GM12878 (cell line): ENCODE results near the gene MYB. TPM values are rescaled to one million over a fixed set of nuclear protein-coding genes. Genes with fewer than 3 reads are reported as not detected.

ENCODE experiments used
- ATAC-seq: fragments of 200-7000 bp; cut with Tn5 transposase; 3 replicates; pipeline ENCODE4 v1.9.1; 2020; ENCODE audit warnings: mild to moderate bottlenecking, moderate library complexity
- BruUV-seq: library from RNA; stranded (reverse); fragments of 400-500 nt; replicated peaks from 2 replicates; lab custom pipeline; 2021; lab: Mats Ljungman, UMichigan
- CTCF ChIA-PET: fragments of 300-600 bp; sonication (Branson Sonifier 250); formaldehyde crosslinking; extraction: SDS; loops from one replicate; lab custom pipeline; 2021; ENCODE audit warnings: inconsistent platforms; lab: Yijun Ruan, JAX
- POLR2A ChIA-PET: fragments of 350-600 bp; formaldehyde crosslinking; extraction: SDS; loops from one replicate; lab custom pipeline; 2021; ENCODE audit warnings: inconsistent platforms; lab: Charles Lee
- RAD21 ChIA-PET: fragments of 300-600 bp; sonication (Branson Sonifier 250); formaldehyde crosslinking; loops from one replicate; lab custom pipeline; 2023; ENCODE audit warnings: antibody characterized with exemption; ENCODE audit not compliant: unreplicated experiment; lab: Charles Lee
- SMC1A ChIA-PET: fragments of 300-600 bp; sonication (Branson Sonifier 250); formaldehyde crosslinking; loops from one replicate; lab custom pipeline; 2023; ENCODE audit not compliant: unreplicated experiment, uncharacterized antibody; lab: Charles Lee
- DNase-seq: peaks from one replicate; pipeline ENCODE4 v3.0.0-alpha.2; 2011; ENCODE audit warnings: low read depth, low spot score
- FAIRE-seq: peaks from 3 replicates; lab custom pipeline; 2011; peaks lifted over from hg19 to GRCh38; lab: Jason Lieb, UNC
- H2AFZ ChIP-seq: 2 replicates; pipeline ENCODE4 v1.6.0; 2011; ENCODE audit warnings: low read depth, low read length, control low read depth; ENCODE audit not compliant: control insufficient read depth
- H3K27ac ChIP-seq: 2 replicates; pipeline ENCODE4 v1.5.1; 2011; ENCODE audit warnings: control low read depth; ENCODE audit not compliant: control insufficient read depth, insufficient read depth
- H3K27me3 ChIP-seq, 2 experiments: replicated peaks in 1 of 2; 2 replicates each; pipeline versions ENCODE4 v1.6.0 to v1.6.1; 2011; ENCODE audit warnings: low read length in 1 of 2; ENCODE audit not compliant: control insufficient read depth in 2 of 2, insufficient read depth in 2 of 2
- H3K36me3 ChIP-seq, 2 experiments: 2 replicates each; pipeline ENCODE4 v1.5.1; 2011; ENCODE audit warnings: low read length in 1 of 2; ENCODE audit not compliant: control insufficient read depth in 2 of 2, insufficient read depth in 2 of 2
- H3K4me1 ChIP-seq: 2 replicates; pipeline ENCODE4 v1.6.1; 2011; ENCODE audit warnings: mild to moderate bottlenecking, low read length, moderate library complexity, mixed read lengths; ENCODE audit not compliant: control insufficient read depth, insufficient read depth
- H3K4me2 ChIP-seq: 2 replicates; pipeline ENCODE4 v1.6.0; 2011; ENCODE audit warnings: control low read depth; ENCODE audit not compliant: control insufficient read depth, insufficient read depth
- H3K4me3 ChIP-seq: fragments of 200-600 bp; sonication (generic); 2 replicates; pipeline ENCODE4 v1.5.1; 2016
- H3K79me2 ChIP-seq: 2 replicates; pipeline ENCODE4 v1.6.0; 2011; ENCODE audit warnings: low read length; ENCODE audit not compliant: control insufficient read depth, insufficient read depth
- H3K9ac ChIP-seq: 2 replicates; pipeline ENCODE4 v1.8.0; 2011; ENCODE audit warnings: low read length, control low read depth, mixed read lengths; ENCODE audit not compliant: control insufficient read depth, insufficient read depth
- H3K9me3 ChIP-seq: replicated peaks from 3 replicates; pipeline ENCODE4 v1.5.1; 2011; ENCODE audit warnings: mild to moderate bottlenecking, low read length; ENCODE audit not compliant: control insufficient read depth, insufficient read depth
- H4K20me1 ChIP-seq: 2 replicates; pipeline ENCODE4 v1.6.0; 2011; ENCODE audit not compliant: control insufficient read depth, insufficient read depth
- JUND ChIP-seq: IDR thresholded peaks from 2 replicates; pipeline ENCODE4 v1.6.1; 2012; ENCODE audit warnings: low read depth, mild to moderate bottlenecking, low read length, improper control_type of control experiment, moderate library complexity
- PAX8 ChIP-seq: fragments of 450-650 bp; IDR thresholded peaks from 2 replicates; pipeline ENCODE4 v1.6.1; 2017; ENCODE audit warnings: mild to moderate bottlenecking, moderate library complexity
- POLR2A ChIP-seq: IDR thresholded peaks from 2 replicates; pipeline ENCODE4 v1.6.1; 2011; ENCODE audit warnings: low read depth, mild to moderate bottlenecking, low read length
- RB1 ChIP-seq: fragments of 450-650 bp; formaldehyde crosslinking; IDR thresholded peaks from 2 replicates; pipeline ENCODE4 v1.6.1; 2017; ENCODE audit warnings: mild to moderate bottlenecking, borderline replicate concordance
- WGBS: methylation state at CpG from one replicate; pipeline ENCODE4 v1.1.6; 2016; ENCODE audit warnings: low lambda C conversion rate; ENCODE audit not compliant: insufficient replicate concordance, insufficient coverage; ENCODE audit errors: missing lambda C conversion rate; 5-methylcytosine and 5-hydroxymethylcytosine counted together
- in situ Hi-C: fragments of 300-500 bp; cut with MboI; formaldehyde crosslinking; loops from 9 replicates; pipeline ENCODE4 v1.14.3; 2018; ENCODE audit warnings: mixed read lengths
- intact Hi-C: fragments of 100-400 bp; cut with micrococcal nuclease; formaldehyde crosslinking; loops from one replicate; pipeline ENCODE4 v1.14.2; 2022; ENCODE audit not compliant: unreplicated experiment
- polyA plus RNA-seq, 11 experiments: library from polyadenylated mRNA; depleted of rRNA in 4 of 11; unstranded in 6 of 11; stranded (reverse) in 5 of 11; fragments of >200 nt; fragmentation: Nextera tagmentation in 4 of 11; fragmentation: Illumina TruSeq in 1 of 11; extraction: Ambion mirVana in 4 of 11; extraction: Trizol in 1 of 11; gene quantifications; 1 replicate in 1 of 11; 2 replicates in 10 of 11; pipeline versions ENCODE4 v1.2.1 to v1.2.3, GENCODE V29; 2011 to 2016; ENCODE audit warnings: inconsistent platforms in 2 of 11, missing spikeins in 2 of 11, low read depth in 1 of 11
- total RNA-seq, 4 experiments: library from RNA; depleted of rRNA in 3 of 4; stranded (reverse); fragments of >200 nt in 3 of 4; fragmentation: Illumina TruSeq in 1 of 4; extraction: Trizol in 1 of 4; gene quantifications; 2 replicates each; pipeline versions ENCODE4 v1.2.1 to v1.2.3, GENCODE V29; 2013 to 2021
- TF ChIP-seq, protein P1 (sequence below): fragments of 450-650 bp; IDR thresholded peaks from 2 replicates; pipeline ENCODE4 v1.6.1; 2017; ENCODE audit warnings: mild to moderate bottlenecking, moderate library complexity

Gene MYB
- total and polyA plus RNA-seq, 10 of the 15 experiments (the other 5 are each of a cell fraction or from before 2014, with no cell fraction given) = 7.0 to 29.8 (median 21.5) TPM

DNA sequence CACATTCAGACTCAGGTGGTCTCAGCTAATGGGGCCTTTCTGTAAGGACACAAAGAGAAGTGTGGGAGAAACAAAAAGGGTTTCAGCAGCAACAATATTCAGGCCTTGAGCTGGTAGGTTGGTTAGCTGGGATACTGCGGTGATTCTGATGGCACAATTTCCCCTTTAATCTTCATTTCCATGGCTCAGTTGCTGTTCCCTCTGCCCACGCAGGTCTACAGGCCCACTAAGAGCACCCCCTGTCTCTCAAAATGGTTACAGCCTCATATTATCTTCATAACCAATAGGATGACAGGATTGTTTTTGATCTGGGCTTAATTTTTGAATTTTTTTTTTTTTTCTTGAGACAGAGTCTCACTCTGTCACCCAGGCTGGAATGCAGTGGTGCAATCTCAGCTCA, 48.9 kb downstream of the MYB start:
- Histone ChIP-seq H3K27me3 (no peaks in the 10 kb centered on the region), H3K36me3 (no peaks in the 10 kb centered on the region), H2AFZ (no peak overlapping the region), H3K9me3 (peaks cover 4% of the 10 kb centered on the region; the same call in 2 of the 3 replicates), H3K4me3 (no peak overlapping the region), H3K4me1 (peaks cover 40% of the 10 kb centered on the region), H3K9ac (no peak overlapping the region), H3K27ac (no peak overlapping the region), H4K20me1 (no peaks in the 10 kb centered on the region), H3K79me2 (no peaks in the 10 kb centered on the region), H3K4me2 (no peak overlapping the region)
- no TSS peak for BruUV-seq
- intact Hi-C loops = loop anchor here (2.0 to 5.0 kb wide), 2 partner anchors 93 to 192 kb away; no protein-coding TSS in a partner anchor
- in situ Hi-C loops = loop anchor here (25.0 kb wide), 1 partner anchor 182 kb away; no protein-coding TSS in a partner anchor
- no peak for ATAC-seq
- 70% methylated on average over 2 of the region's 2 CpGs for WGBS
- TF ChIP-seq JUND (no peak), RB1 (no peak), POLR2A (no peak), PAX8 (no peak)
- TF ChIP-seq, protein P1, sequence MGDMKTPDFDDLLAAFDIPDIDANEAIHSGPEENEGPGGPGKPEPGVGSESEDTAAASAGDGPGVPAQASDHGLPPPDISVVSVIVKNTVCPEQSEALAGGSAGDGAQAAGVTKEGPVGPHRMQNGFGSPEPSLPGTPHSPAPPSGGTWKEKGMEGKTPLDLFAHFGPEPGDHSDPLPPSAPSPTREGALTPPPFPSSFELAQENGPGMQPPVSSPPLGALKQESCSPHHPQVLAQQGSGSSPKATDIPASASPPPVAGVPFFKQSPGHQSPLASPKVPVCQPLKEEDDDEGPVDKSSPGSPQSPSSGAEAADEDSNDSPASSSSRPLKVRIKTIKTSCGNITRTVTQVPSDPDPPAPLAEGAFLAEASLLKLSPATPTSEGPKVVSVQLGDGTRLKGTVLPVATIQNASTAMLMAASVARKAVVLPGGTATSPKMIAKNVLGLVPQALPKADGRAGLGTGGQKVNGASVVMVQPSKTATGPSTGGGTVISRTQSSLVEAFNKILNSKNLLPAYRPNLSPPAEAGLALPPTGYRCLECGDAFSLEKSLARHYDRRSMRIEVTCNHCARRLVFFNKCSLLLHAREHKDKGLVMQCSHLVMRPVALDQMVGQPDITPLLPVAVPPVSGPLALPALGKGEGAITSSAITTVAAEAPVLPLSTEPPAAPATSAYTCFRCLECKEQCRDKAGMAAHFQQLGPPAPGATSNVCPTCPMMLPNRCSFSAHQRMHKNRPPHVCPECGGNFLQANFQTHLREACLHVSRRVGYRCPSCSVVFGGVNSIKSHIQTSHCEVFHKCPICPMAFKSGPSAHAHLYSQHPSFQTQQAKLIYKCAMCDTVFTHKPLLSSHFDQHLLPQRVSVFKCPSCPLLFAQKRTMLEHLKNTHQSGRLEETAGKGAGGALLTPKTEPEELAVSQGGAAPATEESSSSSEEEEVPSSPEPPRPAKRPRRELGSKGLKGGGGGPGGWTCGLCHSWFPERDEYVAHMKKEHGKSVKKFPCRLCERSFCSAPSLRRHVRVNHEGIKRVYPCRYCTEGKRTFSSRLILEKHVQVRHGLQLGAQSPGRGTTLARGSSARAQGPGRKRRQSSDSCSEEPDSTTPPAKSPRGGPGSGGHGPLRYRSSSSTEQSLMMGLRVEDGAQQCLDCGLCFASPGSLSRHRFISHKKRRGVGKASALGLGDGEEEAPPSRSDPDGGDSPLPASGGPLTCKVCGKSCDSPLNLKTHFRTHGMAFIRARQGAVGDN = no peak
- FAIRE-seq = no peak
- SMC1A ChIA-PET = interaction anchor here (0.8 to 1.3 kb wide), 5 partner anchors 13 to 193 kb away, joined by 3 to 4 read pairs (median 3); no protein-coding TSS in a partner anchor
- POLR2A ChIA-PET = interaction anchor here (0.7 kb wide), 1 partner anchor 9 kb away, joined by 3 read pairs; no protein-coding TSS in a partner anchor
- RAD21 ChIA-PET = interaction anchor here (1.1 to 1.3 kb wide), 2 partner anchors 46 to 86 kb away, joined by 3 to 4 read pairs; no protein-coding TSS in a partner anchor
- CTCF ChIA-PET = interaction anchor here (1.1 to 1.9 kb wide), 4 partner anchors 15 to 249 kb away, joined by 3 to 6 read pairs (median 4); no protein-coding TSS in a partner anchor
- no peak for DNase-seq
